Kidney (tissue), 14 donors: Measurements from ENCODE around the gene RAB34. TPM values are rescaled to one million over a fixed set of nuclear protein-coding genes. Genes with fewer than 3 reads are reported as not detected.

ENCODE experiments used
- DNase-seq, 5 donors: peaks; one replicate each; pipeline ENCODE4 v3.0.0-alpha.2; 2013 to 2020
- FAIRE-seq: peaks from 2 replicates; lab custom pipeline; 2012; peaks lifted over from hg19 to GRCh38; lab: Jason Lieb, UNC
- H3K27ac ChIP-seq, 2 donors: one replicate each; pipeline ENCODE4 v1.7.0; 2013; ENCODE audit warnings: low read depth in 2 of 2, low read length in 2 of 2, inconsistent platforms in 1 of 2
- H3K27me3 ChIP-seq: one replicate; pipeline ENCODE4 v1.7.1; 2013; ENCODE audit warnings: low read length, inconsistent platforms; ENCODE audit not compliant: control insufficient read depth, insufficient read depth
- H3K36me3 ChIP-seq, 3 donors: one replicate each; pipeline versions ENCODE4 v1.7.0 to v1.7.1; 2013; ENCODE audit warnings: low read length in 3 of 3, control low read depth in 1 of 3, inconsistent platforms in 1 of 3; ENCODE audit not compliant: insufficient read depth in 3 of 3, control insufficient read depth in 2 of 3
- H3K4me1 ChIP-seq, 3 donors: one replicate each; pipeline versions ENCODE4 v1.7.0 to v1.7.1; 2013; ENCODE audit warnings: low read length in 3 of 3, inconsistent platforms in 1 of 3, low read depth in 1 of 3; ENCODE audit not compliant: control insufficient read depth in 2 of 3, insufficient read depth in 2 of 3
- H3K4me3 ChIP-seq, 3 donors: one replicate each; pipeline versions ENCODE4 v1.7.0 to v1.8.1; 2013; ENCODE audit warnings: low read length in 3 of 3, control low read depth in 1 of 3, inconsistent platforms in 1 of 3
- H3K9ac ChIP-seq, 3 donors: one replicate each; pipeline versions ENCODE4 v1.7.0 to v1.7.1; 2013; ENCODE audit warnings: low read length in 3 of 3, control low read depth in 1 of 3, inconsistent platforms in 1 of 3
- H3K9me3 ChIP-seq, 3 donors: one replicate each; pipeline versions ENCODE4 v1.7.0 to v1.7.1; 2013; ENCODE audit warnings: low read length in 3 of 3, control low read depth in 1 of 3, inconsistent platforms in 1 of 3; ENCODE audit not compliant: control insufficient read depth in 2 of 3, insufficient read depth in 1 of 3
- intact Hi-C: fragments of 100-400 bp; cut with DNase I; formaldehyde crosslinking; loops from one replicate; pipeline ENCODE4 v1.11.1; 2022
- polyA plus RNA-seq: library from polyadenylated mRNA; stranded (reverse); fragments of 350-450 nt; fragmentation: Illumina TruSeq; extraction: RNeasy Lipid Tissue Mini Kit (QIAGEN cat#74804); gene quantifications from one replicate; pipeline ENCODE4 v1.2.3, GENCODE V29; 2014; ENCODE audit warnings: low read depth, low replicate concordance; ENCODE audit not compliant: insufficient read depth
- total RNA-seq: library from RNA; stranded (reverse); fragmentation: NEBNext Ultra II Directional; extraction: Animal tissue kit (Norgen Biotek cat#: 25700); gene quantifications from one replicate; pipeline ENCODE4 v1.2.1, GENCODE V29; 2021
- TF ChIP-seq, protein P1 (sequence below): IDR thresholded peaks from 3 replicates; pipeline ENCODE4 v1.5.1; 2012; ENCODE audit warnings: mild to moderate bottlenecking, moderate library complexity, borderline replicate concordance; ENCODE audit not compliant: insufficient read depth; ENCODE audit errors: extremely low read depth
- donor health status: control.
- donor health status: control.
- donor health status: control.
- donor health status: control.
- donor health status: control.
- donor health status: DM: yes; HTN: yes; CAD: no.
- donor health status: Normal renal cell carcinoma (clear cell type).

The RAB34 gene
- total and polyA plus RNA-seq, 2 donors from 2014 or later, result 119 to 128 TPM

DNA sequence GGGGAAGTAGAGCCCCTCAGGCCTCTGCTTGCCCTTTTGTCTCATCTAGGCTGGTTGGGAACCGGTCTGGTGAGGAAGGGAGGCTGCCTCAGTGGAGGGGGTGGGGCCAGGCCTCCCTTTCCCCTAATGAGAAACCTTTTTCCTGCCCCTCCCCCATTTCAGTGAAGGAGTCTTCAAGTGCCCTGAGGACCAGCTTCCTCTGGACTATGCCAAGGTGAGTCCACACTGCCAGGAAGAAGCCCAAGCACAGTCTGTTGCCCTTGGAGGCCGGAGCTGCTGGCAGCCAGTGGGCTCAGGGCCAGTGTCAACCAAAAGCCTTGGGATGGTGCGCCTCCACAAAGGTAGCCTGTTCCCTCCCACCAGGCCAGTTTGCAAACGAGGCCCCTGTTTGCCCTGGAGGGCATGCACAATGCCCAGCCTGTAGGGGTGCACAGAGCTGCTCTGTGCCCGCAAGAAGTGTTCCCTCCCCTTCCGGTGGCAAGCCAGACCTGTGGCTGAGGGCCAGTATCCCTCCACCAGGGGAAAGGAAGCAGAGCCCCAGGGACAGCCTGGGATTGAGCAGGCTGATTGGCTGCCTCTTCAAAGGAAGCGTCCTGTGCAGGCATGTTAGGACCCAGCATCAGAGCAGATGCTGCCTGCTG is 29.5 kb upstream of the RAB34 start:
- Histone ChIP-seq H3K9me3 (no peaks in the 10 kb centered on the region), H3K27ac (peak overlapping the region; percentile 95 to 96), H3K27me3 (no peaks in the 10 kb centered on the region), H3K9ac (peak overlapping the region in 1 of 3 donors; percentile 98), H3K4me3 (peak overlapping the region in 1 of 3 donors; percentile 97), H3K4me1 (peaks cover 3 to 59% (median 42%) of the 10 kb centered on the region in 3 donors), H3K36me3 (peaks cover 10 to 36% (median 11%) of the 10 kb centered on the region in 3 donors)
- FAIRE-seq, result no peak
- TF ChIP-seq, protein P1, sequence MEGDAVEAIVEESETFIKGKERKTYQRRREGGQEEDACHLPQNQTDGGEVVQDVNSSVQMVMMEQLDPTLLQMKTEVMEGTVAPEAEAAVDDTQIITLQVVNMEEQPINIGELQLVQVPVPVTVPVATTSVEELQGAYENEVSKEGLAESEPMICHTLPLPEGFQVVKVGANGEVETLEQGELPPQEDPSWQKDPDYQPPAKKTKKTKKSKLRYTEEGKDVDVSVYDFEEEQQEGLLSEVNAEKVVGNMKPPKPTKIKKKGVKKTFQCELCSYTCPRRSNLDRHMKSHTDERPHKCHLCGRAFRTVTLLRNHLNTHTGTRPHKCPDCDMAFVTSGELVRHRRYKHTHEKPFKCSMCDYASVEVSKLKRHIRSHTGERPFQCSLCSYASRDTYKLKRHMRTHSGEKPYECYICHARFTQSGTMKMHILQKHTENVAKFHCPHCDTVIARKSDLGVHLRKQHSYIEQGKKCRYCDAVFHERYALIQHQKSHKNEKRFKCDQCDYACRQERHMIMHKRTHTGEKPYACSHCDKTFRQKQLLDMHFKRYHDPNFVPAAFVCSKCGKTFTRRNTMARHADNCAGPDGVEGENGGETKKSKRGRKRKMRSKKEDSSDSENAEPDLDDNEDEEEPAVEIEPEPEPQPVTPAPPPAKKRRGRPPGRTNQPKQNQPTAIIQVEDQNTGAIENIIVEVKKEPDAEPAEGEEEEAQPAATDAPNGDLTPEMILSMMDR, result no peak
- DNase-seq, result peak in 2 of 5 donors; percentile 46 to 92
- intact Hi-C loops, result no loop called here

DNA sequence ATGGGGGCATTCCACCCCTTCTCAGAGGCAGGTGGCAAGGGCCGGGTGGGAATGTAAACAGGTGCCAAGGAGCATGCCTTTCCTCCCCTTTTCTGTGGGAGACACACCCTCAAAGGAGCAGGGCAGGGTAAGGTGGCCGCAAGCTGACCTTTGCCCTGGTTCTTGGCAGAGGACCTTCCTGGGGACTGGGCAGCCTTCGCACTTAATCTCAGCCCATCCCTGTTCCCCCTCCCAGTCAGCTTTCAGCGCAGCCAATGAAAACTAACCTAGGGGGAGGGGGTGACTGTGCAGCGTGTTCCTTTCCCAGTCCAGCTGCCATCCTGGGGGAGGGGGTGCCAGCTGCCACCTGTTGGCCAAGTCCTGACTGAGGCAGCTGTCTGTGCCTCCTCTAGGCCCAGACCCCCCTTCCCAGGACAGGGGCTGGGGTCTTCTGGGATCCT is 29.0 kb upstream of the RAB34 start:
- Histone ChIP-seq H3K36me3 (peaks cover 10 to 36% (median 11%) of the 10 kb centered on the region in 3 donors), H3K9me3 (no peaks in the 10 kb centered on the region), H3K4me3 (peak overlapping the region in 2 of 3 donors; percentile 36 to 97), H3K27ac (peak overlapping the region; percentile 95 to 96), H3K4me1 (peaks cover 3 to 59% (median 42%) of the 10 kb centered on the region in 3 donors), H3K9ac (peak overlapping the region in 1 of 3 donors; percentile 98), H3K27me3 (no peaks in the 10 kb centered on the region)
- FAIRE-seq (no peak), DNase-seq (peak; percentile 55 to 91 (median 76))
- TF ChIP-seq, protein P1, result no peak
- intact Hi-C loops, result no loop called here

DNA sequence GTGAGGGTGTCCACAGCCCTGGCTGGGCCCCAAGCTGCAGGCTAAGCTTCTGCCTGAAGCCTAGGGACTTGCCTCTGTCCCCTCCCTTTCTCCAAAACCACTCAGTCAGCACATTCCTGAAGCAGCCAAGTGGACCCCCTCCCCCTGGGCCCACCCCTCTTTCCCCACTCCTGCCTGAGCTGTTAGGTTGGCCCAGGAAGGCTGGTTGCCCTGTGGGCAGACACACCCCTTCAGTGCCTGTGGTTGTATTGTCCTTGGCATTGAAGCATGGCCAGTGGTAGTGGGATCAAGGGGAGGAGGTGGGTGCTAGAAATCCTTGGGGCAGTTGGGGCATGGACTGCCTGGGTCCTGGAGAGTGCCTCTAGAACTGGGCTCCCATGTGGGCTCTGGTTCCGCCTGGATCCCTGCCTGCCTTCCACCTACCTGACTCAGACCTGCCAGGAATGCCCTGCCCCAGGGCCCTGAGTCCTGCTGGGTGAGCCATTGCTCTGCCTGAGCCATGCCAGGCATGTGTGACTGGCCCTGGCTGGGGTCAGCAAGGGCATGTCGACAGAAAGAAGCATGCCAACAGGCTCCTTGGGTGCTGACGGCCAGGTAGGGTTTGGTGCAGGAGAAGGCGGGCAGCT is 28.2 kb upstream of the RAB34 start:
- H3K9me3 ChIP-seq, result no peaks in the 10 kb centered on the region
- intact Hi-C loops, result no loop called here
- peaks cover 3 to 59% (median 42%) of the 10 kb centered on the region in 3 donors for H3K4me1 ChIP-seq
- no peaks in the 10 kb centered on the region for H3K27me3 ChIP-seq
- peak overlapping the region; percentile 59 to 97 (median 96) for H3K4me3 ChIP-seq
- peaks cover 10 to 35% (median 11%) of the 10 kb centered on the region in 3 donors for H3K36me3 ChIP-seq
- H3K9ac ChIP-seq, result peak overlapping the region in 2 of 3 donors; percentile 42 to 98
- DNase-seq (peak in 4 of 5 donors; percentile 92 to 94 (median 93)), FAIRE-seq (no peak)
- TF ChIP-seq, protein P1, result no peak
- H3K27ac ChIP-seq, result peak overlapping the region; percentile 95 to 96
